ENCODE data around the gene UBA3.

DNA sequence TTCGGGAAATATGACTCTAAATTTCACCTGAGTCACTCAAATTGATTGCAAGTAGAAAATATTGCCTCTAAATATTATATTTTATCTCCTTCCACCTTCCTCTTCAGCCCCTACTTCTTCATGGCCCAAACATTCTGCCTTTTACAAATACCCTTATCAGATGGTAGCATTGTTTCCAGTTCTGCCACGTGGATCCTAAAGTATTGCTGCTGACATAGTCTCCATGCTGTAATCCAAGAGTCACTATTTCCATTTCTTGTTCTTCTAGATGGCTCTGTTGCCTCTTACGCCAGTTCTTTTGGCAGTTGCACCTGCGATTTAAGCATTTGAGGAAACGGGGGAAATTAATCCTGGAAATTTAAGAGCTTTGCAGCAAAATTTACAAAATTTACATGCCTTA lies 28.6 kb upstream of the UBA3 start:
- TF ChIP-seq, protein P1, sequence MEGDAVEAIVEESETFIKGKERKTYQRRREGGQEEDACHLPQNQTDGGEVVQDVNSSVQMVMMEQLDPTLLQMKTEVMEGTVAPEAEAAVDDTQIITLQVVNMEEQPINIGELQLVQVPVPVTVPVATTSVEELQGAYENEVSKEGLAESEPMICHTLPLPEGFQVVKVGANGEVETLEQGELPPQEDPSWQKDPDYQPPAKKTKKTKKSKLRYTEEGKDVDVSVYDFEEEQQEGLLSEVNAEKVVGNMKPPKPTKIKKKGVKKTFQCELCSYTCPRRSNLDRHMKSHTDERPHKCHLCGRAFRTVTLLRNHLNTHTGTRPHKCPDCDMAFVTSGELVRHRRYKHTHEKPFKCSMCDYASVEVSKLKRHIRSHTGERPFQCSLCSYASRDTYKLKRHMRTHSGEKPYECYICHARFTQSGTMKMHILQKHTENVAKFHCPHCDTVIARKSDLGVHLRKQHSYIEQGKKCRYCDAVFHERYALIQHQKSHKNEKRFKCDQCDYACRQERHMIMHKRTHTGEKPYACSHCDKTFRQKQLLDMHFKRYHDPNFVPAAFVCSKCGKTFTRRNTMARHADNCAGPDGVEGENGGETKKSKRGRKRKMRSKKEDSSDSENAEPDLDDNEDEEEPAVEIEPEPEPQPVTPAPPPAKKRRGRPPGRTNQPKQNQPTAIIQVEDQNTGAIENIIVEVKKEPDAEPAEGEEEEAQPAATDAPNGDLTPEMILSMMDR (IDR thresholded peaks at IDR 0.05), result no peak
- no peak for TF ChIP-seq EZH2 (IDR thresholded peaks at IDR 0.05)

Data from neural progenitor cell (in vitro differentiated cells).